H9 (cell line): ENCODE results near the gene CDKAL1. TPM values are rescaled to one million over a fixed set of nuclear protein-coding genes. Genes with fewer than 3 reads are reported as not detected.

Experiments used
- DNase-seq: peaks from one replicate; pipeline ENCODE4 v3.0.0-alpha.2; 2017
- H2AFZ ChIP-seq: one replicate; pipeline ENCODE4 v1.6.1; 2013; ENCODE audit warnings: mild to moderate bottlenecking, low read length, control low read depth, moderate library complexity
- H2AK5ac ChIP-seq: 2 replicates; pipeline ENCODE4 v1.6.1; 2013; ENCODE audit warnings: low read length, control low read depth, mixed read lengths; ENCODE audit not compliant: insufficient read length
- H2BK120ac ChIP-seq: one replicate; pipeline ENCODE4 v1.6.1; 2013; ENCODE audit warnings: low read depth, mild to moderate bottlenecking, low read length, control low read depth, inconsistent platforms; ENCODE audit not compliant: poor library complexity, severe bottlenecking
- H2BK12ac ChIP-seq: 2 replicates; pipeline ENCODE4 v1.6.1; 2013; ENCODE audit warnings: low read length, control low read depth, mixed read lengths, low read depth; ENCODE audit not compliant: insufficient read length
- H2BK15ac ChIP-seq: 2 replicates; pipeline ENCODE4 v1.6.1; 2013; ENCODE audit warnings: low read depth, low read length, control low read depth
- H2BK20ac ChIP-seq: one replicate; pipeline ENCODE4 v1.6.1; 2013; ENCODE audit warnings: low read depth, mild to moderate bottlenecking, low read length, control low read depth, inconsistent platforms; ENCODE audit not compliant: poor library complexity, severe bottlenecking
- H2BK5ac ChIP-seq: 2 replicates; pipeline ENCODE4 v1.6.1; 2013; ENCODE audit warnings: low read length, control low read depth, mixed read lengths; ENCODE audit not compliant: insufficient read length
- H3K14ac ChIP-seq: 2 replicates; pipeline ENCODE4 v1.6.1; 2013; ENCODE audit warnings: low read length, control low read depth; ENCODE audit not compliant: insufficient read depth
- H3K18ac ChIP-seq: 2 replicates; pipeline ENCODE4 v1.6.1; 2013; ENCODE audit warnings: low read depth, mild to moderate bottlenecking, mixed read lengths, low read length, control low read depth; ENCODE audit not compliant: insufficient read length
- H3K23ac ChIP-seq: 2 replicates; pipeline ENCODE4 v1.6.1; 2013; ENCODE audit warnings: low read length, control low read depth, mixed read lengths, low read depth; ENCODE audit not compliant: insufficient read length
- H3K23me2 ChIP-seq: 2 replicates; pipeline ENCODE4 v1.6.1; 2013; ENCODE audit warnings: low read depth, mild to moderate bottlenecking, mixed read lengths, low read length, control low read depth; ENCODE audit not compliant: insufficient read length, poor library complexity, severe bottlenecking
- H3K27ac ChIP-seq: 2 replicates; pipeline ENCODE4 v1.5.1; 2013; ENCODE audit warnings: low read length, control low read depth, mixed read lengths, low read depth; ENCODE audit not compliant: insufficient read length
- H3K27me3 ChIP-seq: 2 replicates; pipeline ENCODE4 v1.6.1; 2013; ENCODE audit warnings: low read length, control low read depth, inconsistent platforms; ENCODE audit not compliant: insufficient read depth
- H3K4ac ChIP-seq: 2 replicates; pipeline ENCODE4 v1.6.1; 2013; ENCODE audit warnings: low read depth, mild to moderate bottlenecking, control low read depth, inconsistent platforms, low read length, moderate library complexity
- H3K4me1 ChIP-seq: 2 replicates; pipeline ENCODE4 v1.6.1; 2013; ENCODE audit warnings: low read length, control low read depth, inconsistent platforms; ENCODE audit not compliant: insufficient read depth
- H3K4me2 ChIP-seq: 2 replicates; pipeline ENCODE4 v1.6.1; 2013; ENCODE audit warnings: low read length, control low read depth, mixed read lengths; ENCODE audit not compliant: insufficient read length, insufficient read depth
- H3K56ac ChIP-seq: 2 replicates; pipeline ENCODE4 v1.6.1; 2013; ENCODE audit warnings: low read depth, mild to moderate bottlenecking, mixed read lengths, low read length, control low read depth; ENCODE audit not compliant: insufficient read length
- H3K79me1 ChIP-seq: 2 replicates; pipeline ENCODE4 v1.6.1; 2013; ENCODE audit warnings: low read depth, mild to moderate bottlenecking, moderate library complexity, low read length, control low read depth, inconsistent platforms; ENCODE audit not compliant: insufficient read depth, poor library complexity, severe bottlenecking
- H3K79me2 ChIP-seq: 2 replicates; pipeline ENCODE4 v1.6.1; 2013; ENCODE audit warnings: low read length, control low read depth, inconsistent platforms; ENCODE audit not compliant: insufficient read depth
- H3K9ac ChIP-seq: 2 replicates; pipeline ENCODE4 v1.6.1; 2013; ENCODE audit warnings: low read length, control low read depth, mixed read lengths; ENCODE audit not compliant: insufficient read length; ENCODE audit errors: extremely low read depth
- H3K9me3 ChIP-seq: one replicate; pipeline ENCODE4 v1.6.1; 2013; ENCODE audit warnings: low read depth, low read length, inconsistent platforms; ENCODE audit not compliant: control insufficient read depth
- H3T11ph ChIP-seq: one replicate; pipeline ENCODE4 v1.6.1; 2013; ENCODE audit warnings: mild to moderate bottlenecking, low read length, control low read depth, inconsistent platforms
- H4K20me1 ChIP-seq: one replicate; pipeline ENCODE4 v1.6.1; 2013; ENCODE audit not compliant: control insufficient read depth, insufficient read length, insufficient read depth
- H4K5ac ChIP-seq: 2 replicates; pipeline ENCODE4 v1.6.1; 2013; ENCODE audit warnings: low read depth, mild to moderate bottlenecking, mixed read lengths, low read length, control low read depth; ENCODE audit not compliant: insufficient read length
- H4K8ac ChIP-seq: replicated peaks from 2 replicates; pipeline ENCODE4 v1.6.1; 2013; ENCODE audit warnings: low read length, control low read depth, mixed read lengths, low read depth; ENCODE audit not compliant: insufficient read length
- H4K91ac ChIP-seq: 2 replicates; pipeline ENCODE4 v1.6.1; 2013; ENCODE audit warnings: low read depth, mild to moderate bottlenecking, moderate library complexity, mixed read lengths, low read length, control low read depth; ENCODE audit not compliant: insufficient read length
- H3K27ac Mint-ChIP-seq, 3 experiments: 2 replicates in 2 of 3; 3 replicates in 1 of 3; pipeline ENCODE4 v1.8.0; 2020 to 2021; ENCODE audit warnings: mixed read lengths in 3 of 3, mild to moderate bottlenecking in 1 of 3, moderate library complexity in 1 of 3
- H3K27me3 Mint-ChIP-seq: 2 replicates; pipeline ENCODE4 v1.8.0; 2021; ENCODE audit warnings: low read depth, mild to moderate bottlenecking, moderate library complexity, mixed read lengths
- H3K36me3 Mint-ChIP-seq, 3 experiments: 2 replicates in 2 of 3; 3 replicates in 1 of 3; pipeline ENCODE4 v1.8.0; 2020 to 2021; ENCODE audit warnings: low read depth in 3 of 3, mixed read lengths in 3 of 3; ENCODE audit not compliant: insufficient read depth in 1 of 3
- H3K4me1 Mint-ChIP-seq, 2 experiments: 2 replicates each; pipeline ENCODE4 v1.8.0; 2020; ENCODE audit warnings: mixed read lengths in 2 of 2
- H3K4me3 Mint-ChIP-seq, 2 experiments: 2 replicates in 1 of 2; 3 replicates in 1 of 2; pipeline ENCODE4 v1.8.0; 2020 to 2021; ENCODE audit warnings: mild to moderate bottlenecking in 2 of 2, mixed read lengths in 2 of 2, moderate library complexity in 1 of 2
- H3K9me3 Mint-ChIP-seq, 2 experiments: 2 replicates in 1 of 2; 3 replicates in 1 of 2; pipeline ENCODE4 v1.8.0; 2020; ENCODE audit warnings: mild to moderate bottlenecking in 2 of 2, mixed read lengths in 2 of 2, moderate library complexity in 1 of 2
- WGBS: extraction: QIAGEN DNeasy Blood & Tissue Kit; methylation state at CpG from one replicate; pipeline ENCODE4 v1.1.7; 2013; ENCODE audit warnings: missing lambda C conversion rate, low lambda C conversion rate, mixed read lengths; ENCODE audit not compliant: insufficient read length; ENCODE audit errors: extremely low coverage; 5-methylcytosine and 5-hydroxymethylcytosine counted together
- total RNA-seq: library from RNA; stranded (reverse); gene quantifications from 2 replicates; pipeline ENCODE4 v1.2.1, GENCODE V29; 2021
- TF ChIP-seq, protein P1 (sequence below): fragments of 200-600 bp; sonication (generic); conservative IDR thresholded peaks from 3 replicates; pipeline ENCODE4 v1.8.0; 2021; ENCODE audit warnings: antibody characterized with exemption, mild to moderate bottlenecking

Gene CDKAL1
- total RNA-seq, 1 experiment from 2014 or later = 23.0 TPM

DNA sequence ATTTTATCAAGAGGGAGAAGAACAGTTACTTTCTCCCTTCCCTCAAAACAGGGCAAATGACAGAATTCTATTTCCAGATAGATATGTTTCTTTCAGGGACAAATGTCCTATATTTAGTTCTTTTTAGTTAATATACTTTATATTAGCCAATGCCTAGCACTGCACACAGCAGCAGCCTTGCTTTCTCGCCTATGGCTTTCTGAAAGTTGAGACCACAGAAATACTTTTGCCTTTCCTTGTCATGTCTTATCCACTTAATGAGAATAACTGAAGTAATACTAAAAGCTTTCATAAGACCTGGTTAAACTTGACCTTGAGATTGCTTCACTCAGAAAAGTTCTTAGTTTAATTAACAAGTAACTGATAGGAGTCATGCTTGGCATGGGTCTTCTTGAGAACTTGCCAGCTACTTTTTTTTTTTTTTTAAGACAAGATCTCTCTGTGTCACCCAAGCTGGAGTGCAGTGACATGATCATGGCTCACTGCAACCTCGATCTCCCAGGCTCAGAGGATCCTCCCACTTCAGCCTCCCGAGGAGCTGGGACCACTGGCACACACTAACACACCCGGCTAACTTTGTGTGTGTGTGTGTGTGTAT is 159.3 kb downstream of the CDKAL1 start:
- H3K79me2 ChIP-seq = no peaks in the 10 kb centered on the region; the same call in 1 of the 2 replicates
- no peak overlapping the region for H3K4me2 ChIP-seq
- no peaks in the 10 kb centered on the region for H4K20me1 ChIP-seq
- no CpG with 5 or more reads among the region's 4 CpGs for WGBS
- no peak overlapping the region for H3K4ac ChIP-seq
- H2BK5ac ChIP-seq = no peak overlapping the region
- H3K79me1 ChIP-seq = peaks cover 3% of the 10 kb centered on the region
- H4K8ac ChIP-seq = no peak overlapping the region
- no peak overlapping the region for H3K9ac ChIP-seq
- no peaks in the 10 kb centered on the region for H3K9me3 ChIP-seq
- no peak overlapping the region for H4K5ac ChIP-seq
- no peaks in the 10 kb centered on the region; the same call in 1 of the 2 replicates for H3K4me1 ChIP-seq
- Mint-ChIP-seq H3K9me3 (no peaks in the 10 kb centered on the region), H3K36me3 (no peaks in the 10 kb centered on the region), H3K27ac (no peak overlapping the region), H3K27me3 (no peaks in the 10 kb centered on the region), H3K4me1 (peaks cover 28 to 36% of the 10 kb centered on the region in 2 experiments), H3K4me3 (no peak overlapping the region)
- no peak overlapping the region for H3K18ac ChIP-seq
- DNase-seq = no peak
- no peak overlapping the region for H3K27ac ChIP-seq
- no peaks in the 10 kb centered on the region for H3K23me2 ChIP-seq
- no peaks in the 10 kb centered on the region for H3K27me3 ChIP-seq
- no peak overlapping the region for H4K91ac ChIP-seq
- no peak overlapping the region for H3K56ac ChIP-seq
- H3T11ph ChIP-seq = no peak overlapping the region
- no peak overlapping the region for H2BK15ac ChIP-seq
- TF ChIP-seq, protein P1, sequence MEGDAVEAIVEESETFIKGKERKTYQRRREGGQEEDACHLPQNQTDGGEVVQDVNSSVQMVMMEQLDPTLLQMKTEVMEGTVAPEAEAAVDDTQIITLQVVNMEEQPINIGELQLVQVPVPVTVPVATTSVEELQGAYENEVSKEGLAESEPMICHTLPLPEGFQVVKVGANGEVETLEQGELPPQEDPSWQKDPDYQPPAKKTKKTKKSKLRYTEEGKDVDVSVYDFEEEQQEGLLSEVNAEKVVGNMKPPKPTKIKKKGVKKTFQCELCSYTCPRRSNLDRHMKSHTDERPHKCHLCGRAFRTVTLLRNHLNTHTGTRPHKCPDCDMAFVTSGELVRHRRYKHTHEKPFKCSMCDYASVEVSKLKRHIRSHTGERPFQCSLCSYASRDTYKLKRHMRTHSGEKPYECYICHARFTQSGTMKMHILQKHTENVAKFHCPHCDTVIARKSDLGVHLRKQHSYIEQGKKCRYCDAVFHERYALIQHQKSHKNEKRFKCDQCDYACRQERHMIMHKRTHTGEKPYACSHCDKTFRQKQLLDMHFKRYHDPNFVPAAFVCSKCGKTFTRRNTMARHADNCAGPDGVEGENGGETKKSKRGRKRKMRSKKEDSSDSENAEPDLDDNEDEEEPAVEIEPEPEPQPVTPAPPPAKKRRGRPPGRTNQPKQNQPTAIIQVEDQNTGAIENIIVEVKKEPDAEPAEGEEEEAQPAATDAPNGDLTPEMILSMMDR = no peak
- no peak overlapping the region for H2AK5ac ChIP-seq
- H2BK120ac ChIP-seq = no peak overlapping the region
- no peak overlapping the region for H3K14ac ChIP-seq
- no peak overlapping the region for H2BK12ac ChIP-seq
- no peak overlapping the region for H2AFZ ChIP-seq
- H3K23ac ChIP-seq = no peak overlapping the region
- no peak overlapping the region for H2BK20ac ChIP-seq
